Activated CD4-positive, alpha-beta memory T cell treated with anti-CD3 and anti-CD28 coated beads, Interleukin-2, amount 10 ng/mL, durations not matched to agents 7 days and 5 days (primary cell): ENCODE data around the gene HELZ2. TPM values are rescaled to one million over a fixed set of nuclear protein-coding genes. Genes with fewer than 3 reads are reported as not detected.

ENCODE experiments used
- total RNA-seq, 2 experiments: library from RNA; stranded (reverse); gene quantifications; one replicate each; pipeline ENCODE4 v1.2.3, GENCODE V29; 2021

HELZ2 gene
- total RNA-seq, 2 experiments from 2014 or later, result 202 to 208 TPM

Other genes with a start within 250 kb of the HELZ2 start
- gene CHRNA4, start 212.9 kb downstream of the HELZ2 start, total RNA-seq, result not detected
- not detected for gene KCNQ2, start 101.6 kb downstream of the HELZ2 start, total RNA-seq
- gene EEF1A2, start 75.2 kb downstream of the HELZ2 start, total RNA-seq, result 1 to 10 TPM; 2.0 to 2.6 TPM
- 100 to 1,000 TPM; 228 to 232 TPM for gene PPDPF, start 53.5 kb downstream of the HELZ2 start, total RNA-seq
- 1 to 10 TPM; 2.1 to 2.3 TPM for gene PTK6, start 36.9 kb downstream of the HELZ2 start, total RNA-seq
- not detected for gene SRMS, start 26.5 kb downstream of the HELZ2 start, total RNA-seq
- under 1 TPM; 0.20 to 0.30 TPM for gene FNDC11, start 20.1 kb downstream of the HELZ2 start, total RNA-seq
- 10 to 100 TPM; 17.9 to 18.5 TPM for gene GMEB2, start 52.9 kb upstream of the HELZ2 start, total RNA-seq
- gene STMN3, start 79.2 kb upstream of the HELZ2 start, total RNA-seq, result 10 to 100 TPM; 20.9 to 23.8 TPM
- gene RTEL1, start 84.1 kb upstream of the HELZ2 start, total RNA-seq, result 10 to 100 TPM; 29.2 to 30.0 TPM
- not detected for gene TNFRSF6B, start 122.4 kb upstream of the HELZ2 start, total RNA-seq
- gene ARFRP1, start 133.7 kb upstream of the HELZ2 start, total RNA-seq, result 10 to 100 TPM; 52.9 to 53.4 TPM
- gene ZGPAT, start 133.8 kb upstream of the HELZ2 start, total RNA-seq, result 10 to 100 TPM; 41.6 to 42.8 TPM
- 100 to 1,000 TPM; 181 to 186 TPM for gene LIME1, start 162.4 kb upstream of the HELZ2 start, total RNA-seq
- gene SLC2A4RG, start 165.5 kb upstream of the HELZ2 start, total RNA-seq, result 10 to 100 TPM; 88.3 to 90.4 TPM